ENCODE data around the gene KAT6B. TPM values are rescaled to one million over a fixed set of nuclear protein-coding genes. Genes with fewer than 3 reads are reported as not detected.

Gene KAT6B
- total and polyA plus RNA-seq, 2 of the 8 experiments (the other 6 are each of a cell fraction or from before 2014, with no cell fraction given) = 7.3 to 30.8 TPM

DNA sequence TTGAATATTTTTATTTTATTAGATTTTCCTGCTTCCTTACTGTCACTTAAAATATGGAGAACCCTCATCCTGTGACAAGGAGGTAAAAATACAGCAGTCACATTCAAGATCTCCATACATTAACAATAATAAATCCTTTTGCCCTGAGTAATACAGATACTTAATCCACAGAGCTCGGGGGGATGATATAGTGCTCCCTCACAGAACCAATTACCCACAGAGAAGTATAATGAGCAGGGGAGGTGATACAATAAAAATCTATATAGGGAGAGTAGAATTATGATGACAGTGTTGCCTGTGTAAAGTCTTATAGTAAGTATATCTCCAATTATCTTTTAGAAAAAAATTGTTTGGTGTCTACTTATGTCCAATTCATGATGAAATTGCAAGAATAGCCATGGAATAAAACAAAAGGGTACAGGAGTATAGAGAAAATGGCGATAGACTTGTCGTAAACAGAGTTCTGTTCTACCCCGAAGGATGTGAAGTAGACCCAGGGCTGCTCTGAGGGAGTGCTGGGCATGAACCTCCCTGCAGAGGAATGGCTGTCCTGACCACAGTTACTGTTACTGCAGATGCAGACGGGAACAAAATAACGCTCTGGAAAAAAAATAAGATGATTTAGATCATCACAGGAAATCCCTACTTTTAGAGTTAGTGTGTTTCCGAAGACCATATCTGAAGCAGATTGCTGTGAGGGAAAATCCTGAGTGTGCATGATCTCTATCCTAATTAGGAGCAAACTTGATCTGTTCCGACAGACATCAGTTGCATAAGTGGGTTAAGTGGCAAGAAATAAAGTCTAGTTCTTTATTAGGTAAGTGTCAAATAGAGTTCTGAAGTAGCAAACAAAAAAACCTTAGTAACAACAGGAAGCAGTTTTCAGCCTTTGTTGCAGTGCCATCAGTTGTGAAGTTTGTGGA, 123.7 kb downstream of the KAT6B start (continued):
- TF ChIP-seq MAFK (IDR thresholded peaks at IDR 0.05; ENCODE audit: low read depth, low read length) = no peak

Data from H1 (cell line).